ENCODE results near the gene ASAP3.
"Not testable (repeated sequence)": the region's sequence is repeated elsewhere in the genome, so short reads cannot be mapped to it uniquely, and the experiment has no call there.

Gene ASAP3

DNA sequence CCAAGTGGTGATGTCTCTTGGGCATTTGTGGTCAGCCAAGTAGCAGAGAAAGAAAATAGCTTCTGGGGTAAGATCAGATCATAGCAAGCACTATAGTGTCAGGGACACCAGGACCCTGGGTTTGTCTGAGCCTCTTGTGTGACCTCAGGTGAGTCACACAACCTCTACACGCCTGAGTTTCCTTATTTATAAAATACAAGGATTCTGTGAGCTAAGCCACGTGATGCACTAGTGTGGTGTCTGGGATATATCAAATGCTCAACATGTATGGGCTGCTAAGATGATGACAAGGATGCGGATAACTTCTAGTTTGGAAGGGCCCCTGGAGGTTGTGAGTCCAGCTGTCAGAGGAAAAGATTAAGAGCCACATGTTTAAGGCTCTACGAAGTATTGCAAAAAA is 89.8 kb downstream of the ASAP3 start:
- DNase-seq, result no peak

DNA sequence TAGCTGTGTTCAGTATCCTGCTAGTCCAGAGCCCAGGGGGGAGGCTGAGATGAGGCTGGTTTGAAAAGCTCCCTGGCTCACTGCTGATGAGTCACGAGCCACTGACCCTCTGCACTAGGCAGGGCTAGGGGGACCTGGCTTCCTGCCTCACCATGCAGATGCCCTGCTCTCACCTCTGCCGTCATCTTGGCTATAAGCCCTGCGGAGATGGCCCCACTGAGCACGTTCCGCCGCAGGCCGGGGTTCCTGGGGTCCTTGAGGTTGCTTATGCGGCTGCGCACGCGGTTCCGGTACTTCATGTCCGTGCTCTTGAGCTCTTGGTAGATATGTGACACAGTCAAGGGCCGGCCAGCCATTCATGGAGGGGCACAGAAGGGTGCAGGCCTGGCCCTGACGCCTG is 90.3 kb downstream of the ASAP3 start:
- no peak for DNase-seq

DNA sequence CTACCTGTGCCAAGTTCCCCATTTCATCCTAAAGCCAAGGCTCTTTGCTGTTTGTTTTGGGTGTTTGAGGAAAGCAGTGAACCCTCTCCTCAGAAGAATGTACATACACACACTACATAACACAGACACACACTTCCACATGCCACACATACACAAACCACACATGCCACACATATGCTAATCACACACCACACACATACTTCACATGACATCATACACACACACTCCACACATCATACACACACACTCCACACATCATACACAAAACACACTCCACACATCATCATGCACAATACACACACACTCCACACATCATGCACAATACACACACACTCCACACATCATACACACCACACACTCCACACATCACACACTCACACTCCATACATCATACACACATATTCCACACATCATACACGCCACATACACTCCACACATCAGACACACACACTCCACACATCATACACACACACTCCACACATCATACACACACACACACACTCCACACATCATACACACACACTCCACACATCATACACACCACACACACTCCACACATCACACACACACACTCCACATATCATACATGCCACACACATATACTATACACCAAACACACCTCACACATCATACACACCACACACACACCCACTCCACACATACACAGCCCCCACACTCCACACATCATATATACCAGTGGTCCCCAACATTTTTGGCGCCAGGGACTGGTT is 91.7 kb downstream of the ASAP3 start:
- DNase-seq, result no peak

DNA sequence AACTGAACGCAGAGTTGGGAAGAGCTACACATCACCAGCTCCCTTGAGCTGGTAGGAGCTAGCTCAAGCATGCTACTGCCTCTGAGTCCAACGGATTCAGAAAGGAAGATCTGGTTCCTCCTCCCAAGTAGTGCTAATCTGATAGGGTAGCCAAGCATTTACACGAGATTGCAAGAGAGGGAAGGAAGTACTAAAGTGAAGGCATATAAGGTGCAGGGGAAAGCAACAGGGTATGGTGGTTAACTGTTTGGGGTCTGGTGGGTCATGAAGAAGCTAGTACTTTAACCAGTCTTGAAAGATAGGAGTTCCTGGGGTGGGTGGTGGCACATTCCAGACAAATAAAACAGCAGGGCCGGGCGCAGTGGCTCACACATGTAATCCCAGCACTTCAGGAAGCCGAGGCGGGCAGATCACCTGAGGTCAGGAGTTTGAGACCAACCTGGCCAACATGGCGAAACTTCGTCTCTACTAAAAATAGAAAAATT is 94.1 kb downstream of the ASAP3 start:
- DNase-seq, result peak; percentile 59

DNA sequence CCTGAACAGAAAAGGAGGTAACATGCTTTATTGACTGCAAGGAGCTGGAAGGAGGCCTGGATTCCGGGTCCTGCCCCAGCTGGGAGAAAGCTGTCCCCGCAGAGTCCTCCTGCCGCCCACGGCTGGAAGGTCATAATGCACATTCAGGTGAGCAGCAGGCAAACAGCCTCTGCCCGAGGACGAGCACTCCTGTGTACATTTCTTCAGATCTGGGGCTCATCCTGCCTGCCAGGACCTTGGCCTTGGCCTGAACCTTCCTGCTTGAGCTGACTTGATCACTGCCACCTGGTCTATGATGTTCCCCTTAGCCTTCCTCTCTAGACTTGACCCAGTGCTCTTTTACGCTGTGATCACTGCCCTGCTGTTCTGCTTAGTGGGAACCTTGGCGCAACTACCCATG is 96.5 kb downstream of the ASAP3 start:
- DNase-seq, result no peak

DNA sequence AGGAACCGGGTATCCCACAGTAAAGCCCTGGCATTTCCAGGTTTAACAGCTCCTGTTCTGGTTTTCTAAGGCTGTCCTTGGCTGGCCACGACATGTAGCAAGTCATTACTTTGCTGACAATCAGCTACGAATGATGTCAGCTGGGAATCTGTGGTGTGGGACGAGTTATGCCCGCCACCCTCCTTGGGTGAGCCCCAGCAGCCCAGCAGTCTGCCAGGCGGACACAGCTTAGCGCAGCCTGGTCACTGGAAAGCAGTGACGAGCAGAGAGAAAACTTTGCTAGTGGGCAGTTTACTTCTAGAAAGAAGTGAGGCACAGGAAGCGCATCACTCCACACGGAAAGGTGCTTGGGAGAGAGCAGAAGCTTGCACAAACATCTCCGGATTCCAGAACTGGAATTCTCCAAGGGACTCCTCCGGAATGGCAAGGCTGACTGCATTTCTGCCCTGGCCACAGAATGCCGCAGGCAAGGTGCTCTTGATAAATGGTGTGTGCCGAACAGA is 98.8 kb downstream of the ASAP3 start:
- DNase-seq, result no peak

DNA sequence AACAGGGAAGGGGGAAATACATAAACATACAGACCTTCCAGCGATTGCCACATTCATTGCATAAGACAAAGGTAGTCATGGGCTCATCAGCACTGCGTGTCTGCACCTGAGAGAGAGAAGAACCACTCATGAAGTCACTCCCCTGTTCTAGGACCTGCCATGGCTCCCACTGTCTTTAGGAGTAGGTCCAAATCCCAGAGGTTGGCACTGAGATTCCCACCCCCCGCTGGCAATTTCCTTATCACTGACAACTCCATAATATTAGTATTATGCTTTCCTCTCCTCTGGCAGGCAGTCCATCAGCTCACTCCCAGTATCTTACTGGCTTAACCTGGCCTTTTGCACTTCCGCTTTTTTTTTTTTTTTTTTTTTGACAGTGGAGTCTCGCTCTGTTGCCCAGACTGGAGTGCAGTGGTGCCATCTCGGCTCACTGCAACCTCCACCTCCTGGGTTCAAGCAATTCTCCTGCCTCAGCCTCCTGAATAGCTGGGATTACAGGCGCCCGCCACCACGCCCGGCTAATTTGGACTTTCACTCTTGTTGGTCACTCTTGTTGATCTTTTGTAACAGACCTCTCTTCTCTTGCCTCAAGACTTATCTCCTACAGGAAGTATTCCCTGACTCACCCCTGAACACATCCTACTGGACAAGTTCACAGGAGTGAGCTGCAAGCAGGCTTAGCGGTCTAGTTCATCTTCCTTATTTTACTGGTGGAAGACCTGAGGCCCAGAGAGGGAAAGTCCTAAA is 99.5 kb downstream of the ASAP3 start:
- peak; percentile 42 for DNase-seq

DNA sequence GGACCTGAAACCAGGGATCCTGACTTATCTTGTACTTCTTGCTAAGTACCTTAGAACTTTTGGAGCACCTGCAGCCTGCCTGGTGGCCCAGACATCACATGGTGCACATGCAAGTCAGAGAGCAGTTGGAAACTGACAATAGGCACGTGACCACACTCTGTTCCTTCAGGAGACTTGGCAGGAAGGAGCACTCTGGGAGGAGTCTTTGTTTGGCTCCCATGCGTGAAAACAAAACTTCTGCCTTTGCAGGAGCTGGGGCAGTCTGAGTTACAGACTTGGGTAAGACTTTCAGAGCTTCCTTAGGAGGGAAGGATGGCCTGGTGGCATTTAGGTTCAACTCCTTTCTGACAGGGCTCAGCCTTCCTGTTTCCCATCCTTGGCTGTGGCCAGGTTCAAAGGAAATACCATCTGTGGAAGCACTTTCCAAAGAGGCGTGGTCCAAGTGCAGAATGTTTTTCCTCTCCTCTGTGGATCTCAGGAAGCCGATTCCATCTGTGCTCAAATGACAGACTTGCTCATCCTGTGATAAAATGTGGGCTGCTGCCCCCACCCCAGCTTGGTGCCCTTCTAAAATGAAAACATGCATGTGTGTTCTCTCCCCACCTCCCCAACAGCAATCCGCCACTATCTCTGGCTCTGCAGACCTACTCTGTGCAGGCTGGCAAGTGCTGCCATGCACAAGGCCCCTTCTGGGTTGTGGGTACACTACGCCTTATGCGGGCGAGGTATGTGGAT is 100.2 kb downstream of the ASAP3 start:
- peak; percentile 55 for DNase-seq

DNA sequence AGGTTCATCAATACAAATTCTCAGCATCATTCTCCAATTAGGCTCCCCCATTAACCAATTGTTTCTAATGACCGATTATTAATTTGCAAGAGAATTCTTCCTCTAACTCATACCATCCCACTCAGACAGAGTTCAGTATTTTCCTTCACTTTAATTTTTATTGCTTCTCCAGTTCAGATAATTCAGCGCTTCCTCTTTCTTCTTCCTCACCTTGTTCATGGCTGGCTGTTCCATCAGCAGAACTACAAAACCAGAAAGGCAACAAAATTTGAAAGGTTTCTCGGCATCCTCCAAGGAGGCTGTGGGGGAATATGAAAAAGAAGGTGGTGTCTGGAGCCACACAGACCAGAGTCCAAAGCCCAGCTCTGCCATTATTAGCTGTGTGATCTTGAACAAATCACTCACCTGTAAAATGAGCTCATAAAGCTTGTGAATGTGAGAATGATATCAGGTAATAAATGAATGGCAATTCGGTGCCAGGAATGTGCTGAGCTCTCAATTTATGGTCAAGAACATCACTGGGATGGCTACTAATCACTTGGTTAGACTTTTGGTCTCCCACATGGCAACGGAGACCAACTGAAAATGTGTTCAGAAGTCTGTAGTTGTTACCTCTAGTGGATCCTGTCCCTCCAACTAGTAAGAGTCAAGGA is 102.6 kb downstream of the ASAP3 start:
- DNase-seq, result no peak

DNA sequence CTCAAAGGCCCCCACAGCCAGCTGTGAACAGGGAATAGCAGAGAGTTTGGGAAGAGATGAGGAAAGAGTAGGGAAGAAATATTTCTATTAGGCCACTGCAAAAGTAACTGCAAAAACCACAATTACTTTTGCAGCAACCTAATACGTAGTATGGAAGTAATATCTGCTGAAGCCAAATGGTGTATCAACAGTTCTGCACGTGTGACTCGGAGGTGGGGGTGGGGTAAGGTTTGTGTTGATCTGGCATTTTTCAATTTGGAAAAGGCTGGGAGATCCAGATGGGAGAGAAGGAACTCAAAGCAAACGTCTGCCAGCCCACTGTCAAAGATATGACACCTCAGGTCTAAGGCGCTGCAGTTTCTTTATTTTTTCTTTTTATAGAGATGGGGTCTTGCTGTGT is 103.3 kb downstream of the ASAP3 start:
- no peak for DNase-seq

DNA sequence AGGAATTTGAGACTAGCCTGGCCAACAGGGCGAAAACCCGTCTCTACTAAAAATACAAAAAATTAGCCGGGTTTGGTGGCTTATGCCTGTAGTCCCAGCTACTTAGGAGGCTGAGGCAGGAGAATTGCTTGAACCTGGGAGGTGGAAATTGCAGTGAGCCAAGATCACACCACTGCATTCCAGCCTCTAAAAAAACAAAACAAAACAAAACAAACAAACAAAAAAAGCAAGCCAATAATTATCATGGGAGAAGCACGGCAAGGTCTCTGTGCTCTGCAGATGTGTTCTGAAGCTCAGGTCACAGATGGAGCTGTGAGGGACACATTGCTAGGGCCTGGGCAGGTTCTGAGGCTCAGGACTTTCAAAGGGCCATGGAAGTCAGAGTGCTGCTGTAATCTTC is 103.7 kb downstream of the ASAP3 start:
- DNase-seq, result not testable (repeated sequence)

All from RPMI8226 (cell line).